Sigmoid colon (tissue), 7 donors: ENCODE data around the gene ZNF18. TPM values are rescaled to one million over a fixed set of nuclear protein-coding genes. Genes with fewer than 3 reads are reported as not detected.
"Not testable (repeated sequence)": the region's sequence is repeated elsewhere in the genome, so short reads cannot be mapped to it uniquely, and the experiment has no call there.

Experiments used
- DNase-seq: peaks from one replicate; pipeline ENCODE4 v3.0.0-alpha.2; 2019
- H3K27ac ChIP-seq, 4 donors: fragments of 200-600 bp; sonication (generic); one replicate each; pipeline ENCODE4 v1.5.1; 2016 to 2019; ENCODE audit warnings: mild to moderate bottlenecking in 1 of 4
- H3K27me3 ChIP-seq, 3 donors: fragments of 200-600 bp; sonication (generic); one replicate each; pipeline ENCODE4 v1.5.1; 2019; ENCODE audit warnings: mild to moderate bottlenecking in 1 of 3
- H3K36me3 ChIP-seq, 4 donors: fragments of 200-600 bp; sonication (generic); one replicate each; pipeline ENCODE4 v1.5.1; 2016 to 2019
- H3K4me1 ChIP-seq, 4 donors: fragments of 200-600 bp; sonication (generic); one replicate each; pipeline ENCODE4 v1.5.1; 2017 to 2019
- H3K4me3 ChIP-seq, 4 donors: fragments of 200-600 bp; sonication (generic); one replicate each; pipeline ENCODE4 v1.5.1; 2017 to 2019; ENCODE audit warnings: mild to moderate bottlenecking in 2 of 4, moderate library complexity in 1 of 4
- H3K9me3 ChIP-seq, 4 donors: fragments of 200-600 bp in 3 of 4; sonication (generic) in 3 of 4; one replicate each; pipeline versions ENCODE4 v1.5.1 to v1.6.1; 2013 to 2019
- CTCF ChIP-seq, 4 experiments: fragments of 450-650 bp in 3 of 4; fragments of 200-600 bp in 1 of 4; IDR thresholded peaks; one replicate each; pipeline ENCODE4 v1.5.1; 2016 to 2019; ENCODE audit warnings: antibody characterized with exemption in 4 of 4, mild to moderate bottlenecking in 3 of 4, moderate library complexity in 2 of 4
- EP300 ChIP-seq, 4 donors: sonication (generic); formaldehyde crosslinking; IDR thresholded peaks; one replicate each; pipeline ENCODE4 v1.6.1; 2017; ENCODE audit warnings: antibody characterized with exemption in 4 of 4
- POLR2A ChIP-seq, 2 donors: fragments of 450-650 bp; IDR thresholded peaks; one replicate each; pipeline ENCODE4 v1.6.1; 2016; ENCODE audit warnings: antibody characterized with exemption in 2 of 2, mild to moderate bottlenecking in 2 of 2, moderate library complexity in 2 of 2
- POLR2AphosphoS5 ChIP-seq, 4 donors: sonication (generic); formaldehyde crosslinking; IDR thresholded peaks; one replicate each; pipeline ENCODE4 v1.6.1; 2017; ENCODE audit warnings: antibody characterized with exemption in 4 of 4
- WGBS, 2 donors: extraction: QIAGEN DNeasy Blood & Tissue Kit; methylation state at CpG; one replicate each; pipeline ENCODE4 v1.1.7; 2013; 5-methylcytosine and 5-hydroxymethylcytosine counted together
- intact Hi-C: fragments of 100-400 bp; cut with DNase I; formaldehyde crosslinking; loops from one replicate; pipeline ENCODE4 v1.15.1; 2023
- polyA plus RNA-seq, 3 donors: library from polyadenylated mRNA; stranded (reverse); fragments of 200-250 nt; gene quantifications; one replicate each; pipeline ENCODE4 v1.2.3, GENCODE V29; 2013
- total RNA-seq, 4 donors: library from RNA; depleted of rRNA; stranded (reverse); fragments of >200 nt; gene quantifications; one replicate each; pipeline ENCODE4 v1.1.0, GENCODE V29; 2016
- donor health status: healthy with polysubstance abuse.
- donor health status: Bipolar disorder and iron deficiency.
- donor health status: healthy.

The ZNF18 gene
- total and polyA plus RNA-seq, 7 donors = 3.0 to 8.9 (median 5.5) TPM

- no peak for DNase-seq
- TF ChIP-seq POLR2A (IDR thresholded peaks at IDR 0.05) = no peak
- TF ChIP-seq CTCF (IDR thresholded peaks at IDR 0.05) = no peak
- TF ChIP-seq EP300 (IDR thresholded peaks at IDR 0.05) = no peak
- TF ChIP-seq POLR2AphosphoS5 (IDR thresholded peaks at IDR 0.05) = no peak
- Histone ChIP-seq H3K27ac (no peak overlapping the region), H3K4me1 (peaks cover 0 to 5% (median 4%) of the 10 kb centered on the region in 4 donors), H3K36me3 (no peaks in the 10 kb centered on the region), H3K4me3 (peak overlapping the region in 3 of 4 donors; percentile 9 to 24 (median 22)), H3K9me3 (peaks cover 0 to 5% (median 2%) of the 10 kb centered on the region in 4 donors), H3K27me3 (no peaks in the 10 kb centered on the region)
- intact Hi-C loops = no loop called here
- 63 to 76% methylated on average over 6 of the region's 6 CpGs for WGBS, 2 donors
Measured at GRCh38 chr17:11948789-11949188, 48.5 kb downstream of the ZNF18 start.

GRCh38 chr17:11944587-11944986 lies 52.7 kb downstream of the ZNF18 start:
- H3K4me1 ChIP-seq = peaks cover 0 to 5% (median 4%) of the 10 kb centered on the region in 4 donors
- TF ChIP-seq EP300 (IDR thresholded peaks at IDR 0.05) = no peak
- no peak for TF ChIP-seq POLR2AphosphoS5 (IDR thresholded peaks at IDR 0.05)
- TF ChIP-seq CTCF (IDR thresholded peaks at IDR 0.05) = no peak
- intact Hi-C loops = no loop called here
- no peaks in the 10 kb centered on the region for H3K36me3 ChIP-seq
- no peaks in the 10 kb centered on the region for H3K9me3 ChIP-seq
- 60 to 68% methylated on average over 3 of the region's 3 CpGs for WGBS, 2 donors
- H3K27me3 ChIP-seq = no peaks in the 10 kb centered on the region
- no peak for DNase-seq
- no peak overlapping the region for H3K4me3 ChIP-seq
- no peak overlapping the region for H3K27ac ChIP-seq

DNA sequence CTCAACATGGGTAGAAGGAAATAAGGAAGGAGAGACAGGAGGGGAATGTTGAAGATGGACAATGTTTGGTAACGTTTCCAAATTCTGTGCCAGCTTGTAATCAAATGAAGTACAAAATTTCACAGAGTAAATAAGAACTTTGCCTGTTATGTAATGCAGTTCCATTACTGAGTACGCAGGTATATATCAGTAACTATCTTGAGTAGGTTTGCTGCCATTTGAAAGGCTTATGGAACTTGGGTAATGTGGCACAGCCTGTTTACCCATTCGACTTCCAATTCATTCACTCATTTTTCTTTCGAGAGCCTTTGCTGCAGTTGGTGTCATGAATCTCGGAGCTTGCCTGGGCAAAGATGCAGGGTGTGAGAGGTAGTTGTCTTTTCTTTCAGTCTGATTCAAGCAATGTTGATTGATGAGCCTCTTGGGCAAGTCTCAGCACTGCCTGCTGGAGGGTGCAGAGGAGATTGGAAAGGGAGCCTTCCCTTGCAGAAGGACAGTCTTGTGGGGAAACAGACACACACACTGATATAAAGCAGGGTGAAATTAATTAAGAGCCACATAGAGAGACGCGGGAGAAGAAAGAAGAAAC lies 53.4 kb downstream of the ZNF18 start:
- no peaks in the 10 kb centered on the region for H3K36me3 ChIP-seq
- intact Hi-C loops = no loop called here
- H3K27me3 ChIP-seq = no peaks in the 10 kb centered on the region
- no peak for DNase-seq
- TF ChIP-seq POLR2A (IDR thresholded peaks at IDR 0.05) (no peak), POLR2AphosphoS5 (IDR thresholded peaks at IDR 0.05) (no peak), EP300 (IDR thresholded peaks at IDR 0.05) (no peak), CTCF (IDR thresholded peaks at IDR 0.05) (no peak)
- no peak overlapping the region for H3K27ac ChIP-seq
- no peaks in the 10 kb centered on the region for H3K9me3 ChIP-seq
- H3K4me3 ChIP-seq = no peak overlapping the region
- peaks cover 0 to 5% (median 4%) of the 10 kb centered on the region in 4 donors for H3K4me1 ChIP-seq
- WGBS, 2 donors = 81 to 84% methylated on average over 7 of the region's 7 CpGs

GRCh38 chr17:11943086-11943485 lies 54.2 kb downstream of the ZNF18 start:
- H3K4me3 ChIP-seq, DNase-seq, H3K27me3 ChIP-seq, H3K9me3 ChIP-seq, H3K27ac ChIP-seq, H3K4me1 ChIP-seq, H3K36me3 ChIP-seq, intact Hi-C loops: not testable (repeated sequence)
- WGBS, 2 donors = 93 to 95% methylated on average over 11 of the region's 11 CpGs

- H3K9me3 ChIP-seq = no peaks in the 10 kb centered on the region
- 76 to 84% methylated on average over 2 of the region's 2 CpGs for WGBS, 2 donors
- H3K27me3 ChIP-seq = no peaks in the 10 kb centered on the region
- no peaks in the 10 kb centered on the region for H3K36me3 ChIP-seq
- no peak for DNase-seq
- H3K4me3 ChIP-seq = no peak overlapping the region
- no peak overlapping the region for H3K27ac ChIP-seq
- H3K4me1 ChIP-seq = no peaks in the 10 kb centered on the region
- no peak for TF ChIP-seq POLR2AphosphoS5 (IDR thresholded peaks at IDR 0.05)
- no peak for TF ChIP-seq POLR2A (IDR thresholded peaks at IDR 0.05)
- intact Hi-C loops = no loop called here
Measured at GRCh38 chr17:11940904-11941303, 56.4 kb downstream of the ZNF18 start.
